ENCODE results near the gene ALKBH5.

- TF ChIP-seq, protein P1, sequence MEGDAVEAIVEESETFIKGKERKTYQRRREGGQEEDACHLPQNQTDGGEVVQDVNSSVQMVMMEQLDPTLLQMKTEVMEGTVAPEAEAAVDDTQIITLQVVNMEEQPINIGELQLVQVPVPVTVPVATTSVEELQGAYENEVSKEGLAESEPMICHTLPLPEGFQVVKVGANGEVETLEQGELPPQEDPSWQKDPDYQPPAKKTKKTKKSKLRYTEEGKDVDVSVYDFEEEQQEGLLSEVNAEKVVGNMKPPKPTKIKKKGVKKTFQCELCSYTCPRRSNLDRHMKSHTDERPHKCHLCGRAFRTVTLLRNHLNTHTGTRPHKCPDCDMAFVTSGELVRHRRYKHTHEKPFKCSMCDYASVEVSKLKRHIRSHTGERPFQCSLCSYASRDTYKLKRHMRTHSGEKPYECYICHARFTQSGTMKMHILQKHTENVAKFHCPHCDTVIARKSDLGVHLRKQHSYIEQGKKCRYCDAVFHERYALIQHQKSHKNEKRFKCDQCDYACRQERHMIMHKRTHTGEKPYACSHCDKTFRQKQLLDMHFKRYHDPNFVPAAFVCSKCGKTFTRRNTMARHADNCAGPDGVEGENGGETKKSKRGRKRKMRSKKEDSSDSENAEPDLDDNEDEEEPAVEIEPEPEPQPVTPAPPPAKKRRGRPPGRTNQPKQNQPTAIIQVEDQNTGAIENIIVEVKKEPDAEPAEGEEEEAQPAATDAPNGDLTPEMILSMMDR (IDR thresholded peaks at IDR 0.05): no peak
- TF ChIP-seq POLR2A (IDR thresholded peaks at IDR 0.05): no peak
Measured at GRCh38 chr17:18228176-18228682, 44.6 kb downstream of the ALKBH5 start.
